Measurements from ENCODE around the gene NECAP2.
"Not testable (repeated sequence)": the region's sequence is repeated elsewhere in the genome, so short reads cannot be mapped to it uniquely, and the experiment has no call there.

The NECAP2 gene

DNA sequence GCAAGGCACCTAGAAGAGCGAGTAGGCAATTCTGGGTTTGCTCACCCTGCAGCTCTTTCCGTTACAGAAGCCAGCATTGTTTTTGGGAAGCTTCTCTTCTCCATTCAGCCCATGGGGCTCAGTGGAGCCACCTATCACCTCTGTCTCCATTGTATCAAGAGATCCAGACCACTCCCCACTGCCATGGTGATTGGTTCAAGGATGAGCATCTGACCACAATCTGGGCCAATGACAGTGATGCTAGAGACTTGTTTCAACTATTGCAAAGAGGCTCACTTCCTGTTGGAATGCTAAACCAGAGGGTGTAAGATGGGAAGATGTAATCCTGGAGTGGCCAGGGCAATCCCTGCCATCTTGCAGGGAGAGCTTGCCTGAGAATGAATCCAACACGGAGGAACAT, 9.9 kb upstream of the NECAP2 start:
- no peak for DNase-seq

DNA sequence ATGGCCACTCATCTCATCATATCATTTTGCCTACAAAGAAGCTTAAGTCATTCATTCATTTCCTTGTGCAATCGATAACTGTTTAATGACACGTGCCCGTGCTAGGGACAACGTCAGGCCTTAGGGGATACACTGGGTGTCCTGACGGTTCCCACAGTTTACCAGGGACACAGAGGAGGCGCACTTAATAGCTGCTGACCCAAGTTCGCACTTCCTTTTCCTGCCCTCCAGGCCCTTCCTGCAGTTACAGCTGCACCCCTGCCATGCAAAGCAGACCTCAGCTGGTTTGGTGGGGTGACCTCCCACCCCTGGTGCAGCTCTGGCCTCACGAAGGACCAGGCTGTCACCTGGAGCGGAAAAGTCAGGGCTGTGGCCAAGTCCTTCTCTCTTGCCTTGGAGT, 7.5 kb upstream of the NECAP2 start:
- no peak for DNase-seq

DNA sequence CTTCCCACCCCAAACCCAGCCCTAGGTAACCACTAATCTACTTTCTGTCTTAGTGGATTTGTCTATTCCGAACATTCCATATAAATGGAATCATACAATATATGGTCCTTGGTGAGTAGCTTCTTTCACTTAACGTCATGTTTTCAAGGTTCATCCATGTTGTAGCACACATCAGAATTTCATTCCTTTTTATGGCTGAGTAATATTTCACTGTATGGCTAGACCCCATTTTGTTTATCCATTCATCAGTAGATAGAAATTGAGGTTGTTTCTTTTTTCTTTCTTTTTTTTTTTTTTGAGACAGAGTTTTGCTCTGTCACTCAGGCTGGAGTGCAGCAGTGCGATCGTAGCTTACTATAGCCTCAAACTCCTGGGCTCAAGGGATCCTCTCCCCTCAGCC, 6.5 kb upstream of the NECAP2 start:
- DNase-seq, result no peak

DNA sequence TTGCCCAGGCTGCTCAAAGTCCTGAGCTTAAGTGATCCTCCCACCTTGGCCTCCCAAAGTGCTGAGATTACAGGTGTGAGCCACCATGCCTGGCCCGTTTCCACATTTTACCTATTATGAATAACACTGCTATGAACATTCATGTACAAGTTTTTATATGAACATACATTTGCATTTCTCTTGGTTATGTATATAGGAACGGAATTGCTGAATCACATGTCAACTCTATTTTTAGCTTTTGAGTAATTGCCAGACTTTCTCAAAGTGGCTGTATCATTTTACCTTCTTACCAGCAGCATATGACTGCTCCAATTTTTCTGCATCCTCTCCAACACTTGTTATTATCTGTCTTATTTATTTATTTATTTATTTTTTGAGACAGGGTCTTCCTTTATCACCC, 6.0 kb upstream of the NECAP2 start:
- DNase-seq, result no peak

DNA sequence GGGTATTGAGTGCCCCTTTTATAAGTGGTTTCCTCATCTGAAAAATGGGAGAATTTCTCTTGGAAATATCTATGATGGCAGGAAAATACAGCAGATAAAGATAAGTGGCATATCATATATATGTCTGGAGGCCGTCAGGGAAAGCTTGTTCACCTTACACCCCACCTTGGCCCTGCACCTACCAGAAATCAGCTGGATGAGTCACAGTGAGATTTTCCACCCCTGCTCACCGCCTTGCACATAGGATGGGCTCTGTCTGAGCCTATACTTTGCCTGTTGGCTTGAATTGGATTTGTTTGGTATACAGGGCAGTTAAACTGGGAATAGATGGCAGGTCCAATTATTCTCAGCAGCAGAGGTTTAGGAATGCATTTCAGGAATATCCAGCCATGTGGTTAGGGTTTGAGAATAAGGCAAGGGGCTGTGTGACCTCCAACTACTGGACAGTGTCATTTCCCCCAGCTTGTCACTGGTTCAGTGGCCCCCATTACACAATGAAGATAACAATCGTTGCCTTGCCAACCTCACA, 3.5 kb upstream of the NECAP2 start, which contains the start of gene SPATA21:
Gene SPATA21 (minus strand): TSS at position 479 of the 529 bp plus-strand sequence. CDS start 6,053 bp downstream, outside the sequence.
- DNase-seq, result no peak

DNA sequence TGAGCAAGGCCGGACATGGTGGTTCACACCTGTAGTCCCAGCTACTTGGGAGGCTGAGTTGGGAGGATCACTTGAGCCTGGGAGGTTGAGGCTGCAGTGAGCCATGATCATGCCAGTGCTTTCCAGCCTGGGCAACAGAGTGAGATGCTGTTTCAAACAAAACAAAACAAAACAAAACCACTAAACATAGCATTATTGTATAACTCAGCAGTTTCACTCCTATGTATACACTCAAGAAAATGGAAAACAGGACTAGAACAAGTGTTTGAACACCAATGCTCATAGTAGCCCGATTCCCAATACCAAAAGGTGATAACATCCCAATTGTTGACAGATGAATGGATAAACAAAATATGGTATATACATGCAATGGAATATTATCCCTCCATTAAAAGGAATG, 2.0 kb upstream of the NECAP2 start:
- no peak for DNase-seq

DNA sequence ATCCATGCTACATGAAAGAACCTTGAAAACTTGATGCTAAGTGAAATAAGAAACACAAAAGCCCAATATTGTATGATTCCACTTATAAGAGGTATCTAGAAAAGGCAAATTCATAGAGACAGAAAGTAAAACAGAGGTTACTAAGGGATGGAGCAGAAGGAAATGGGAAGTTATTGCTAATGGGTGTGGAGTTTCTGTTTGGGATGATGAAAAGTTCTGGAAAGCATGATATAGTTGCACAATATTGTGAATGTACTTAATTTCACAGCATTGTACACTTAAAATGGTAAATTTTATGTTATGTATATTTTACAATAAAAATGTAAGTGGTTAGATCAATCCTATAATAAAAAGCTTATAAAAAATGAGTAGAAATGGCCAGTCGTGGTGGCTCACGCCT, 1.6 kb upstream of the NECAP2 start:
- DNase-seq, result no peak

DNA sequence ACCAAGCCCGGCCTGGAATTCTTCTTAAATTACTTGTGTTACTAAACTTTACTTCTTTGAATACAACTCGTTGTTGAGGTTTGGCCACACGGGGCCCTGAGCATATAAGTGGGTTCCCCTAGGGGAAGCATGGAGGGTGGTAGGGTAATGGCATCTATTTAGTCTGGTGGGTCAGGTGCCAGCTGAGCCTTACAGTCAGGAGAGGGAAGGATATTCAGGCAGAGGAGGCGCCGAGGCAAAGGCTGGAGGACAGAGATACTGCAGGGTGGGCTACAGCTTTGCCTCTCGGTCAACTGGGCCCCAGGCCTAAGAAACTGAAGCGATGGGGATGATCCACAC, 424 bp upstream of the NECAP2 start:
- DNase-seq, result no peak

DNA sequence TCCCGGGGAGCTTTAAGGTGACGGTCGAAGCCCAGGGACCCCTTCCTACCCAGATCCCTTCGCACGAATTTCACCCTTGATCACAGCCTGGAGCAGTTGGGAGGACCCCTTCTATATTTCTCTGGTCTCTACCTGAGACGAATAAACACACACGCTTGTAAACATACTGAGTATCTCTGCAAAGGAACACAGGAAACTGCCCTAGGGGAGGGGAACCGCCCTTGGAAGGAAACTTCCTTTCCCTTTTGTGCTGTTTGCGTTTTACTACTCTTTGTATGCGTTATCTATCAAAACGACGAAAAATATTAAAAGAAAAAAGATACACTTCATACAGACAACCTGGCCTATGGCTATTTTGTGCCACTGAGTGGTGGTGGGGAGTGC, 750 bp downstream of the NECAP2 start:
- DNase-seq, result no peak

DNA sequence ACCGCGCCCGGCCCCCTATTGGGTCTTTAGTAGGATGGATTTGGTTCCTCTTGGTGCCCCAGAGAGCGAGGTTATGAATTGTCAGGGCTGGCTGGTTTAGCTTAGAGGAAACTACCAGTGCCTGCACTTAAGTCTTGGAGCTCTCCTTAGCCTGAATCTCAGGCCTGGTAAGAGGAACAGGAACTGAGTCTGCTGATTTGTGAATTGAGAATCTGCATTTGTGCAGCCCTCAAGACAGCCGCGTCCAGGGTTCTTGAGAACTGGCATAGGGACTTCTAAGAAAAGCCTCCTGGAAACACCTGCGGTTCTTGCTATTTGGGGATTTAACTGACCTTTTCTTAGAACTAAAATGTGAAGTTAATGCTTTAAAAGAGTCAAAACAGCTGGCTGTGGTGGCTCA, 1.7 kb downstream of the NECAP2 start:
- DNase-seq, result no peak

DNA sequence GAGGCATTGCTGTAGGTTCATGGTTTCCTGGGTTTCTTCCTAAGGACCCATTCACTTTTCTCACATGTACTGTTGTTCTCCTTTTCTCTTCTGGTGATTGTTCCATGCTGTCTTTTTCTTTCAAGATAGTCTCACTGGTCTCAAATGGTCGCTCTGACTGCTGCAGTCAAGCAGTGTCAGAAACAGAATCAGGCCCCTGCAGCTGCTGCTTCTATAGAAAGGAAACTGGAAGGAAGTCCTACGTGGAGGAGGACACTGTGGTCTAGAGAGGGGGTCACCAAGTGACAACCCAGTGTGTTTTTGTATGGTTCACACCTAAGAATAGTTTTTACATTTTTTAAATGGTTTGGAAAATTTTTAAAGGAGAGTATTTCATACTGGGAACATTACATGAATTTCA, 2.4 kb downstream of the NECAP2 start:
- no peak for DNase-seq

DNA sequence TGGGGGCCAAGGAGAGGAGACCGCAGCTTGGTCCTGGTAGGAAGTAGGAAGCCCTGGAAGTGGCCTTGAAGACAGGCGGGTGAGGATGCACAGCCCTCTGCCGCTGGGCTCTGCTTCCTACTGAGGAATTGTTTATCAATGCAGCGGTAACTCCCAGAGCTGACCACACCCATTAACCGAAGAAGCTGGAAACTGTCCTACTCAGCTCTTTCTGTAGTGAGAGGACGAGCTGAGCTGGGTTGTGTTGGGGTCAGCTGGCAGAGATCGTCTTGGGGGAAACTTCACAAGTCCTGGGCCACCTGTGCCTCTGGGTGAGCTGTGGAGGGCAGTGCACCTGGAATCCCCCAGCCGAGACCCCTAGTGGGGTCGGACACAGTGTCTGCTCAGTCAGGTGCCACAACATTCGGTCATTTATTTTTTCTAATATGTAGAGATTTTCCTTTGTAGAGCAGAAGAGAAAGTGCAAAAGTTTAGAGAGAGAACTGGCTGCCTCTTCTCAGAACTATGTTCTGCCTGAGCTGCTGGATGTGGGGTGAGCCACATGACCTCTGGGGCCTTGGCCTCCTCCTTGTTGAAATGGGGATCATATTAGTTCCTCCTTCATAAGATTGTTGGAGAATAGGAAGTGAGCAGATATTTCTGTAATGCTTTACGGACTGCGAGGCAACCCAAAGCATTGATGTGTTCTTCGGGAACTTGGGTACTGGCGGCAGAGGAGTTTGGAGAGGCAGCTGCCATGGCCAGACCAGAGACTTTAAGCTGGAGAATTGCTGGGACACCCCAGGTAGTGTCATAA, 3.6 kb downstream of the NECAP2 start:
- DNase-seq, result no peak

DNA sequence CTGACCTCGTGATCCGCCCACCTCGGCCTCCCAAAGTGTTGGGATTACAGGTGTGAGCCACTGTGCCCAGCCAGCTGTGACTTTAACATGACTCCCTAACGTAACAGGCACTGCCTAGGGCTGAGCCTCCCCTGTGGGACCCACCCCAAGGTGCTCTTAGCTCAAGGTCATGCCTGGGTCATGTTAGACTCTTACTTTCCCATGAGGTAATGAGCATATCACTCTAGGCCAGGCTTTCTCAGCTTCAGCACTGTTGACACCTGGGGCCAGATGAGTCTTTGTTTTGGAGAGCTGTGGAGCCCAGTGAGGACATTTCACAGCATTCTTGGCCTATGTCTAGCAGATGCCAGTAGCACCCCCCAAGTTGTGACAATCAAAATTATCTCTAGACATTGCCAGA, 4.5 kb downstream of the NECAP2 start:
- no peak for DNase-seq

DNA sequence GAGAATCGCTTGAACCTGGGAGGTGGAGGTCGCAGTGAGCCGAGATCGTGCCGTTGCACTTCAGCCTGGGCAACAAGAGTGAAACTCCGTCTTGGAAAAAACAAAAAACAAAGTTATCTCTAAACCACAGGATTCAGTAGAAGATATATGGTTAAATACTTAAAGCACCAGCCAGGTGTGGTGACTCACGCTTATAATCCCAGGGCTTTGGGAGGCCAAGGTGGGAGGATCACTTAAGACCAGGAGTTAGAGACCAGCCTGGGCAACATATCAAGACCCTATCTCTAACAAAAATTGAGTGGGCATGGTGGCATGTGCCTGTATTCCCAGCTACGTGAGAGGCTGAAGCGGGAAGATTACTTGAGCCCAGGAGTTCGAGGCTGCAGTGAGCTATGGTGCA, 5.6 kb downstream of the NECAP2 start:
- DNase-seq, result no peak

DNA sequence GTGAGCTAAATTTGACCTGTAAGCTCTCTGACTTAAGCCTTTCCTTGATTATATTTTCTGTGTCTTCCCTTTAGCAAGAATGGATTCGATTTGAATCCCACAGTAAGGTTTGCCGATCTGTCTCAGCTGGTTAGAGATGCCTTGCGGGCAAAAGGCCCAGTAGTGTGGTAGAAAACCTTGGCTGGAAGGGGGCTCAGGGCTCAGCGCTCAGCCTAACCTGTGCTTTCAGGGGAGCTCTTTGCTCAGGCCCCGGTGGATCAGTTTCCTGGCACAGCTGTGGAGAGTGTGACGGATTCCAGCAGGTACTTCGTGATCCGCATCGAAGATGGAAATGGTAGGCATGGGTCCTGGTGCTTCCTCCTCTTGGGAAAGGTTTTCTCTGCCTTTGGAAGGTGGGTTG, 7.1 kb downstream of the NECAP2 start:
- no peak for DNase-seq

DNA sequence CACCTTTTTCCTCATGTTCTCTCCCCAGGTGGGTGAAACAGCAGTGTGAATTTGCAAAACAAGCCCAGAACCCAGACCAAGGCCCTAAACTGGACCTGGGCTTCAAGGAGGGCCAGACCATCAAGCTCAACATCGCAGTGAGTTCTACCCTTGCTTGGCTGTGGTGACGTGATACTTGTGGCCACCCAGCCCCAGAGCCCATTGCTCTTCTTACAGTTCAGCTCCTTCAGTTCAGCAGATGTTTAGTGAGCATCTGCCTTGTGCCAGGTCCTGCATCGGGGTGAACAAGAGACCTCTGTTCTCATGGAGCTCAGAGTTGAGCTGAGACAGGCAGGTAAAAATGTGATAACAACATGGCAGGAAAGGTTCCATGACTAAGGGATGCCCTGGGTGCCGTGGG, 8.5 kb downstream of the NECAP2 start:
- no peak for DNase-seq

DNA sequence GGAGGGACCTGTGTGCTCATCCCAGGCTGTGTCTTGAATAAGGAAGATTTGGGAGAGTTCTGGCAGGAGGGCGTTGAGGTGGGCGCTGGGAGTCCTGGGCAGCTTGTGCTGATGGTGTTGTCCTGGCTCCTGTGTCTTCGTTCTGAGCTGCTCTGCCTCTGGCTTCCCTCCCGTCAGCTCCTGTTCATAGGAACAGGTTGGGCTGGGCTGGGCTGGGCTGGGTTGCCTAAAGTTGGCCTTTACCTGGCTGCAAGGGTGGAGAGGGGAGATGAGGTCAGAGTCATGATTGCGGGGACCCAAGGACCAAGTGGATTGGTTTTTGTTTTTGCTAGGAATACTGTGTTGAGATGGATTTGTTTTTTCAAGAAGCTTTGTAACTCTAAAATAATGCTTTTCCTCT, 9.1 kb downstream of the NECAP2 start:
- DNase-seq, result no peak

DNA sequence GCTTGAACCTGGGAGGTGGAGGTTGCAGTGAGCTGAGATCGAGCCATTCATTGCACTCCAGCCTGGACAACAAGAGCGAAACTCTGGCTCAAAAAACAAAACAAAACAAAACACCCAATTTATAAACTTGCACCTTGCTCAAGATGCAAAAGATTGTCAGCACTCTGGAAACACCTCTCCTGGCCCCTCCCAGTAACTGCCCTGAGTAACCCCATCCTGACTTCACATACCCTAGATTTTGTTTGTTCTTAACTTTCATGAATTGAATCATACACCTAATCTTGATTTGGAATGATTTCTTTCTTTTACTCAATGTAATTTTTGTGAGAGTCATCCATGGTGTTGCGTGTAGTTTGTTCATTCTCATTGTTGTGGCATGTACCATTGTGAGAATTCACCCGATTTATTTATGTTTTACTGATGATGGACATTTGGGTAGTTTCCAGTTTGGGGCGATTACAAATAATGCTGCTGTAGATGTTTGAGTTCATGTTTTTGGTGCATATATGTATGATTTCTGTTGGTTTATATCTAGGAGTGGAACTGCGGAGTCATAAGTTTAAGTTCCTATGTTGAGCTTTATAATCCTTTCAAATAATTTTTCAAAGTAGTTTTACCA, 10.4 kb downstream of the NECAP2 start:
- no peak for DNase-seq

DNA sequence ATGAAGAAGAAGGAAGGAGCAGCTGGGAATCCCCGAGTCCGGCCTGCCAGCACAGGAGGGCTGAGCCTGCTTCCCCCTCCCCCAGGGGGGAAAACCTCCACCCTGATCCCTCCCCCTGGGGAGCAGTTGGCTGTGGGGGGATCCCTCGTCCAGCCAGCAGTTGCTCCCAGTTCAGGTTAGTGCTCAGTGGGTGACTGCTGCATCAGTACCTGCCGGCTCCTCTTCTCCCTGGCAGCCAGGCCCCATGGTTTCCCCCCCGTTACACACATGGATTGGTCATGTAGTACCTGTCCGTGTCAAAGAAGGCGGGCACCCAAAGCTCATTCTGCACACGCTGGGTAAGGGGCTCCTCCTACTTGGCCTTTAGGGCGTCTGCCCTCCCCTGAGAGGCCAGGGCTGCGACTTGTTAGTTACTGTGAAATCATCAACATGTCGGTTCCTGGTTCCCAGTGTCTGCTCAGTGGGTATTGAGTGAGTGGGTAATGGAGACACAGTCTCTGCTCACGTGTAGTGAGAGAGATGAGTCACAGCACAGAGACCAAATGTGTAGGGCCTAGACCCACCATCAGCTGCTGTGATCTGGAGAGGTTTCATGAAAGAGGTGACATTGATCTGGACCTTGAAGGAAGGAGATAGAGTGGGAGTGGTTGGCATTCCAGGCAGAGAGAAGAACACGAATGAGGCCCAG, 11.5 kb downstream of the NECAP2 start:
- DNase-seq, result no peak

DNA sequence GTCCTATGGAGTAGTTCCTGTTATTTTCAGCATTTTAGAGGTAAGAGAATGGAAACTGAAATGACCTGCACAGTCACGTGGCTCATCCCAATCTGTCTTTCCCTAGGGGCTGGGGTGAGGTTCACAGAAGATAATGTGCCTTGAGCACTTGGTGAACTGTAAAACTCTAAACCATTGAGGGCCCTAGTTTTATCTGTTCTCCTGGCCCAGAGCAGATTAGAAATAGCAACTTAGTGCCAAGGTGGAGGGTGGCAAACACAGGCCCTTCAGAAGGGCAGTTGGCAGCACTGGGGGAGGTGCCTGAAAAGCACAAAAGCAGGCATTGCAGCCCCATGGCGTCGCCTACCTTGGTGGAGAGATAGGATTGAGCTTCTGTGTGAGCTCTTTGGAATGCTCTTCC, 14.4 kb downstream of the NECAP2 start:
- DNase-seq, result not testable (repeated sequence)

DNA sequence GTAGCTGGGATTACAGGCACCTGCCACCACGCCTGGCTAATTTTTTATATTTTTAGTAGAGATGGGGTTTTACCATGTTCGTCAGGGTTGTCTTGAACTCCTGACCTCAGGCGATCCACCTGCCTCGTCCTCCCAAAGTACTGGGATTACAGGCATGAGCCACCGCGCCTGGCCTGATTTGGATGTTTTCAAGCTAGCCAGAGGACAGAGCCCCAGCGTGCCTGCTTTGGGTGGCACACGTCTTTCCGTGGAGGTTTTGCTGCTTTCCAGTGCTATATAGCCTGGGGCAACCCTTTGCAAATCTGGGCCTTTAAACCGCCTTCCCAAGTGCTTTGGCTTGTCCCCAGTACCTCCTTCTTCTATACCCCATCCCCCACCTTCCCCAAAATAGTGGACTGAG, 15.6 kb downstream of the NECAP2 start:
- not testable (repeated sequence) for DNase-seq

DNA sequence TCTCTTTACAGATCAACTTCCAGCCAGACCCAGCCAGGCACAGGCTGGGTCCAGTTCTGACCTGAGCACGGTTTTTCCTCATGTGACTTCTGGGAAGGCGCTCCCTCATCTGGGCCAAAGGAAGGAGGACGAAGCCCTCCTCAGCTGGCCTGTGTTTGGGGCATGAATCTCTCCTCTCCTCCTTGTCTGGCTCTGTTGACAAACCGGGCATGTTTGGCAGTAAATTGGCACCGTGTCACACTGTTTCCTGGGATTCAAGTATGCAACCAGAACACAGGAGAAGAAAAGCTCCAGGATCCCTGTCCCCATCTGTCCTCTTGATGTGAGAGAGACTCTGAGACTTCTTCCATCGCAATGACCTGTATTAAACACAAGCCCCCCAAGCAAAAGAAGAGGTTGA, 18.3 kb downstream of the NECAP2 start:
- DNase-seq, result no peak

DNA sequence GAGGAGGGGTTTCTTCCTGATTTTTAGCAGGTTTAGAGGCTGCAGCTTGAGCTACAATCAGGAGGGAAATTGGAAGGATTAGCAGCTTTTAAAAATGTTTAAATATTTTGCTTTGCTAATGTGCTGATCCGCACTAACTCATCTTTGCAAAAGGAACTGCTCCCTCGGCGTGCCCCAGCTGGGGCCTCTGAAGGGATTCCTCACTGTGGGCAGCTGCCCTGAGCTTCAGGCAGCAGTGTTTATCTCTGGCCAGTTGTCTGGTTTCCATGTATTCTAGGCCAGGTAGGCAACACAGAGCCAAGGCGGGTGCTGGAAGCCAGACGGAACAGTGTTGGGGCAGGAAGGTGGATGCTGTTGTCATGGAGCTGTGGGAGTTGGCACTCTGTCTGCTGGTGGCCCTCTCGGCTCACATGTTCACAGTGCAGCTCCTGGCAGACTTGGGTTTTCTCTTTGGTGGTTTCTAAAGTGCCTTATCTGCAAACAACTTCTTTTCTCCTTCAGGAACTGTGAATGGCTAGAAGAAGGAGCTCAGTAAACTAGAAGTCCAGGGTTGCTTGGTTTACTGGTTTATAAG, 18.9 kb downstream of the NECAP2 start:
- DNase-seq, result no peak

DNA sequence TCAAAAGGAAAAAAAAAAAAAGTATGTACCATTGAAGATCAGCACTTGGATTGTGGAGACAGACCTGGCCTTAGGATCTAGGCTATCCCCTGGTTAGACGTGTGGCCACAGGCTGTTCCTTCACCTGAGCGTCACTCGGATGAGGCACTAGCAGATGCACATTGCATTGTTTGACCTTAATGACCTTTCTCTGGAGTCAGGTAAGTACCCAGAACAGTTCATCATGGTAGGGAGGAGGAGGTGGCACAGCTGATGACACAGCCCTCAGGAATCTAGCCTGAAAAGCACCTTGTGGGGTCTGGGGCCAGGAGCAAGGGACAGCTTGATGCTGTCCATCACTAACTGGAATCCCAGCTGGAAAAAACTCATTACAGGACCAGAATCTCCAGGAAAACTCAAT, 21.2 kb downstream of the NECAP2 start:
- no peak for DNase-seq
